ENCODE results near the gene TNFRSF9.

DNA sequence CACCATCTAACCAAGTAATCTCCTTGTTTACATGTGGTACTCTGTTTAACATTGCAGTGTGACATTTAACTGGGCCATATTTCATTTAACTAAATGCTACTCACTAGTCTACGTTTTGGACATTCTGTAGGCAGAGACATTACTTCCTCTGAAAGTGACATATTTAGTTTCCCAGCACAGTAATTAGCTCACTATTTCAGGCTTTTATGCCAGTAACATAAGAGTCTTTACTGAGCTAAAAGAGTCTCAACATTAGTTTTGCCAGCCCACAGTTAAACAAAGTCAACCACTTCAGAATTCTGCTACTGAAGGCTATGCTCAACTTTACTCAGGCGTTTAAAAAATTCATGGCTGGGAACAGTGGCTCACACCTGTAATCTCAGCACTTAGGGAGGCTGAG is 2.6 kb upstream of the TNFRSF9 start:
- TF ChIP-seq POLR2A (IDR thresholded peaks at IDR 0.05), result no peak
- TF ChIP-seq, protein P1, sequence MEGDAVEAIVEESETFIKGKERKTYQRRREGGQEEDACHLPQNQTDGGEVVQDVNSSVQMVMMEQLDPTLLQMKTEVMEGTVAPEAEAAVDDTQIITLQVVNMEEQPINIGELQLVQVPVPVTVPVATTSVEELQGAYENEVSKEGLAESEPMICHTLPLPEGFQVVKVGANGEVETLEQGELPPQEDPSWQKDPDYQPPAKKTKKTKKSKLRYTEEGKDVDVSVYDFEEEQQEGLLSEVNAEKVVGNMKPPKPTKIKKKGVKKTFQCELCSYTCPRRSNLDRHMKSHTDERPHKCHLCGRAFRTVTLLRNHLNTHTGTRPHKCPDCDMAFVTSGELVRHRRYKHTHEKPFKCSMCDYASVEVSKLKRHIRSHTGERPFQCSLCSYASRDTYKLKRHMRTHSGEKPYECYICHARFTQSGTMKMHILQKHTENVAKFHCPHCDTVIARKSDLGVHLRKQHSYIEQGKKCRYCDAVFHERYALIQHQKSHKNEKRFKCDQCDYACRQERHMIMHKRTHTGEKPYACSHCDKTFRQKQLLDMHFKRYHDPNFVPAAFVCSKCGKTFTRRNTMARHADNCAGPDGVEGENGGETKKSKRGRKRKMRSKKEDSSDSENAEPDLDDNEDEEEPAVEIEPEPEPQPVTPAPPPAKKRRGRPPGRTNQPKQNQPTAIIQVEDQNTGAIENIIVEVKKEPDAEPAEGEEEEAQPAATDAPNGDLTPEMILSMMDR (IDR thresholded peaks at IDR 0.05), result no peak
